ENCODE data around the gene VAT1L.

DNA sequence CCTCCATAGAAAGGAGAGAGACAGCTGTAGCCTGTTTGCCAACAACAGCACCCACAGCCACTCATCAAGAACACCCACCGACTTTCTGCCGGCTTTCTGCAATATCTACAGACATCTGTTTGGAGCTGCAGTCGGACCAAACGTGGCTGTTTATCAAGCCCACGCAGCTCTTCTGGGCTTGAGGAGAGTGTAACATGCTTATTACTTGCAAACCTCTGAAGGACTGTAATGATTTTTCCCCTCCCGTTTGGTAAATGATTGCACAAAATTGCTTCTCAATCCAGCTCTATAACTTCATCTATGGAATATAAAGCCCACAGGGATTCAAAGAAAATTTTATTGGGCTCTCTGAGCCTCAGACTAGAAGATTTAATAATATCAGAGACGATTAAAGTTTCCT lies 100.5 kb downstream of the VAT1L start:
- no peak for TF ChIP-seq POLR2AphosphoS5 (IDR thresholded peaks at IDR 0.05)
- TF ChIP-seq, protein P1, sequence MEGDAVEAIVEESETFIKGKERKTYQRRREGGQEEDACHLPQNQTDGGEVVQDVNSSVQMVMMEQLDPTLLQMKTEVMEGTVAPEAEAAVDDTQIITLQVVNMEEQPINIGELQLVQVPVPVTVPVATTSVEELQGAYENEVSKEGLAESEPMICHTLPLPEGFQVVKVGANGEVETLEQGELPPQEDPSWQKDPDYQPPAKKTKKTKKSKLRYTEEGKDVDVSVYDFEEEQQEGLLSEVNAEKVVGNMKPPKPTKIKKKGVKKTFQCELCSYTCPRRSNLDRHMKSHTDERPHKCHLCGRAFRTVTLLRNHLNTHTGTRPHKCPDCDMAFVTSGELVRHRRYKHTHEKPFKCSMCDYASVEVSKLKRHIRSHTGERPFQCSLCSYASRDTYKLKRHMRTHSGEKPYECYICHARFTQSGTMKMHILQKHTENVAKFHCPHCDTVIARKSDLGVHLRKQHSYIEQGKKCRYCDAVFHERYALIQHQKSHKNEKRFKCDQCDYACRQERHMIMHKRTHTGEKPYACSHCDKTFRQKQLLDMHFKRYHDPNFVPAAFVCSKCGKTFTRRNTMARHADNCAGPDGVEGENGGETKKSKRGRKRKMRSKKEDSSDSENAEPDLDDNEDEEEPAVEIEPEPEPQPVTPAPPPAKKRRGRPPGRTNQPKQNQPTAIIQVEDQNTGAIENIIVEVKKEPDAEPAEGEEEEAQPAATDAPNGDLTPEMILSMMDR (IDR thresholded peaks at IDR 0.05 in 8 of 11, conservative IDR thresholded peaks at IDR 0.05 in 3 of 11): no peak

Data from spleen (tissue), 7 donors.